GM06990 (cell line): Measurements from ENCODE around the gene EXOC2.

Experiments
- DNase-seq: peaks from one replicate; pipeline ENCODE4 v3.0.0-alpha.2; 2011; ENCODE audit not compliant: insufficient read length; ENCODE audit errors: extremely low read depth
- H3K27me3 ChIP-seq: replicated peaks from 2 replicates; pipeline ENCODE4 v1.6.0; 2011; ENCODE audit warnings: low read length; ENCODE audit not compliant: control insufficient read depth, insufficient read depth
- H3K36me3 ChIP-seq: 2 replicates; pipeline ENCODE4 v1.5.1; 2011; ENCODE audit warnings: low read length; ENCODE audit not compliant: control insufficient read depth, insufficient read depth
- H3K4me3 ChIP-seq: replicated peaks from 2 replicates; pipeline ENCODE4 v1.5.1; 2011; ENCODE audit warnings: low read depth, mild to moderate bottlenecking, control low read depth, low read length
- CTCF ChIP-seq: IDR thresholded peaks from 2 replicates; pipeline ENCODE4 v1.5.1; 2011; ENCODE audit warnings: low read length, control low read depth, mild to moderate bottlenecking, inconsistent platforms; ENCODE audit not compliant: insufficient read depth, poor library complexity, severe bottlenecking

Gene EXOC2

DNA sequence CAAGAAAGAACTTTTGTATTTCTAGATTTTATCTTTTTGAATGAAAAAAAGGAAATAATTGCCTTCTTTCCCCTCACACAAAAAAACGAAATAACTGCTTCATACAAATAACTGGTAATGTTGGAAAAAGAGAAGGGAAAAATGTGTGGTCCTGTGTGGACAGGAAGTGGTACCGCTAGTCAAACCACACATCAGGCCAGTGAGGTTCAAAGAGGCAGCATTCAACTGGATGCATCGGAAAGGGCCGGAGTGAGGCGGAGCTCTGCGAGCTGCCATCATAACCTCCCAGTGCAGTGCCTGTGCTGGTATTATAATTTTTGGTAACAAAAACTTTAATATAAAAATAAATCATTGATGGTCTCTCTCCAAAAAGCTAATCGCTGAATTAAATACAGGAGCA lies 190.2 kb downstream of the EXOC2 start:
- Histone ChIP-seq H3K27me3 (no peaks in the 10 kb centered on the region), H3K4me3 (no peak overlapping the region), H3K36me3 (no peaks in the 10 kb centered on the region)
- no peak for DNase-seq
- TF ChIP-seq CTCF, result no peak

DNA sequence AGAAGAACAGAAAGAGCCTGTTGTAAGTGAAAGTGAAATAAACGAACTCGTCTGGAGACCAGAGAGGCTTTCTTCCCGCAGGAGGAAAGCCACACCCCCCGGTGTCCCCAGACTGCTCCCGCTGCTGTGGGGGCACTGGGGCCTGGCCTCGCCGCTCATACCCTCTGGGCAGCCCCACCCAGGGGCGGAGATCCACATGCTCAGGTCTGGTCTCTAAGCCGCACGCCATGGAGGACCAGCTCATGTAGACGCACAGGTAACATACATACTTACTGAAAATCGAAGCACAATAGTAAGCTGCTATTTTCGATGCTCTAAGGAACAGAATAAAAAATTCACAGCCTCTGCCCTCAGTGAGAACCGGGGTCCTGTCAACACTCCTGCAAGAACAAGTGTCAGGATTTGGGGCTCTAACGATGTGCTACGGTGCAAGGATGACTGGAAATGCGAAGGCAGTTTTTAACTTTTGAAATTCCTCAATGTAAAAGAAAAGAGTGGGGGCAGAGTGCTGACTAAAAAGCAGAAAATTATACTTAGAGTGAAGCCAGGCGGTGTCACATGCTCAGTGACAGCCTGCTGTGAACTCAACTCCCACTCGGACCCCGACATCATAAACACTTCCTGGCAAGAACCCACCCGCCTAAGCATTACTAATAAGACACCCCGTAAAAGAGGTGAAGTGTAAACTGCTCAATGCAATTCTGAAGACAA lies 190.9 kb downstream of the EXOC2 start:
- TF ChIP-seq CTCF, result no peak
- peak overlapping the region; percentile 61 for H3K4me3 ChIP-seq
- H3K27me3 ChIP-seq, result no peaks in the 10 kb centered on the region
- peak; percentile 74 for DNase-seq
- H3K36me3 ChIP-seq, result no peaks in the 10 kb centered on the region

GRCh38 chr6:499617-500016 lies 193.3 kb downstream of the EXOC2 start:
- Histone ChIP-seq H3K4me3 (peak overlapping the region; percentile 7; the same call in 1 of the 2 replicates), H3K36me3 (no peaks in the 10 kb centered on the region), H3K27me3 (no peaks in the 10 kb centered on the region)
- DNase-seq, result no peak
- no peak for TF ChIP-seq CTCF

DNA sequence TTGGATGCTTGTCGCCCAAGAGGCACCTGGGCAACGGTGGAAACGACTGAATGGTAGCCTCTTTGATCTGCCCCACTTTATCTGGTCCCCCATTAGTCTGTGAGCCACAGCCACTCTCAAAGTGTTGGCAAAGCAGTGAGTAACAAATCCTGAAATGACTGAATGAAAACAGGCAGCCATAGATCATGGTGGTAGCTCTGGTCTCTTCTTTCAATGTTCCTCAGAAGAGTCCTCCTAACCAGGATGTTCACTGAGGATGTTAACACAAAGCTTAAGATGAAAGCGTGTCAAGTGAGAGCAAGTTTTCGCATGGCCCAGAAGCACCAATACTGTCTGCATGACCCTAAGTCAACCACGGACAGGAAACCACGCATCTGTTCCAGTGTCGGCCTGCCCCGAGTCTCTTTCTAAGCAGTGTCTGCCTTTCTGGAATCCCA lies 194.1 kb downstream of the EXOC2 start:
- DNase-seq, result peak; percentile 57
- Histone ChIP-seq H3K27me3 (no peaks in the 10 kb centered on the region), H3K4me3 (peak overlapping the region; percentile 20), H3K36me3 (no peaks in the 10 kb centered on the region)
- no peak for TF ChIP-seq CTCF

DNA sequence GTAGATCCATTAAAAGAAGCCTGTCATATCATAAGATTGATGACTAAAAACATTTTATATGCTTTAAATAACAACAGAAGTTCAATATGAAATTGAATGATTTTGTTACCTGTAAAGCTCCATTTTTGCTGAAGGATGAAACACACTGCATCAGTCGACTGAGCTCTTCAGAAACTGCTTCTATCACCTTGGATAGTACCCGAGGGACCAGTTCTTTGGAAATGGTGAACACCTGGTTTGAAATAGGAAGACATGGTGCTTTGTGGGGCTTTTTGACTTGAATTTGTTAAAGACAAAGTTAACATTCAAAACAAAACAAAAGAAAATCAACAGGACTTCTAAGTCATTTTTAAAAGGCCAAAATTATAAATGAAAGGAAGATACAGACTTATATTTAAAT lies 195.7 kb downstream of the EXOC2 start:
- no peaks in the 10 kb centered on the region for H3K36me3 ChIP-seq
- H3K4me3 ChIP-seq, result no peak overlapping the region
- DNase-seq, result no peak
- no peak for TF ChIP-seq CTCF
- H3K27me3 ChIP-seq, result no peaks in the 10 kb centered on the region

- TF ChIP-seq CTCF, result no peak
- H3K36me3 ChIP-seq, result no peaks in the 10 kb centered on the region
- no peaks in the 10 kb centered on the region for H3K27me3 ChIP-seq
- DNase-seq, result no peak
- no peak overlapping the region for H3K4me3 ChIP-seq
These were observed 196.3 kb downstream of the EXOC2 start for GRCh38 chr6:496649-497048.
